ENCODE data around the gene WNK1. TPM values are rescaled to one million over a fixed set of nuclear protein-coding genes. Genes with fewer than 3 reads are reported as not detected.

WNK1 gene
- total RNA-seq, 1 donor from 2014 or later, result 57.6 TPM

DNA sequence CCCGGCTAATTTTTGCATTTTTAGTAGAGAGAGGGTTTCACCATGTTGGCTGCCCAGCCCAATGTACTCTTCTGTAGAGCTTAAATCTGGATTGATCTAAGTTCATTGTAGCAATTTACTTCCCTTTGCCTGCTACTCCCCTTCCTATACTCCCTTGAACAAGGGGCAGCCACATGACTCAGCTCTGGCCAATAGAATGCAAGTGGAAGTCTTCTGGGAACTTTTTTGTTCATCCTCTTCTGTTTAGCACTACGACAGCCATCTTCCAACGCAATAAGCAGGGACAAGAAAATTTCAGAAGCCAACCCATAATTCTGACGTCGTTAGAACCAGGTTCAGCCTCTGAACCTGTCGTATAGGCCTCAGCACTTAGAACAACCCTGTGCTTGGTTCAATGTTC is 203.6 kb downstream of the WNK1 start:
- TF ChIP-seq, protein P1, sequence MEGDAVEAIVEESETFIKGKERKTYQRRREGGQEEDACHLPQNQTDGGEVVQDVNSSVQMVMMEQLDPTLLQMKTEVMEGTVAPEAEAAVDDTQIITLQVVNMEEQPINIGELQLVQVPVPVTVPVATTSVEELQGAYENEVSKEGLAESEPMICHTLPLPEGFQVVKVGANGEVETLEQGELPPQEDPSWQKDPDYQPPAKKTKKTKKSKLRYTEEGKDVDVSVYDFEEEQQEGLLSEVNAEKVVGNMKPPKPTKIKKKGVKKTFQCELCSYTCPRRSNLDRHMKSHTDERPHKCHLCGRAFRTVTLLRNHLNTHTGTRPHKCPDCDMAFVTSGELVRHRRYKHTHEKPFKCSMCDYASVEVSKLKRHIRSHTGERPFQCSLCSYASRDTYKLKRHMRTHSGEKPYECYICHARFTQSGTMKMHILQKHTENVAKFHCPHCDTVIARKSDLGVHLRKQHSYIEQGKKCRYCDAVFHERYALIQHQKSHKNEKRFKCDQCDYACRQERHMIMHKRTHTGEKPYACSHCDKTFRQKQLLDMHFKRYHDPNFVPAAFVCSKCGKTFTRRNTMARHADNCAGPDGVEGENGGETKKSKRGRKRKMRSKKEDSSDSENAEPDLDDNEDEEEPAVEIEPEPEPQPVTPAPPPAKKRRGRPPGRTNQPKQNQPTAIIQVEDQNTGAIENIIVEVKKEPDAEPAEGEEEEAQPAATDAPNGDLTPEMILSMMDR (IDR thresholded peaks at IDR 0.05; ENCODE audit: insufficient read depth, low read length, poor library complexity, severe bottlenecking), result no peak
- DNase-seq (ENCODE audit: low read depth), result no peak
- Histone ChIP-seq H3K27me3 (ENCODE audit: control insufficient read depth, insufficient read depth, low read length) (no peaks in the 10 kb centered on the region), H3K4me3 (ENCODE audit: low read depth, low read length) (no peak overlapping the region), H3K36me3 (ENCODE audit: control insufficient read depth, insufficient read depth, low read length) (no peaks in the 10 kb centered on the region)

GRCh38 chr12:958588-959123 is 206.3 kb downstream of the WNK1 start:
- Histone ChIP-seq H3K36me3 (ENCODE audit: control insufficient read depth, insufficient read depth, low read length) (no peaks in the 10 kb centered on the region), H3K4me3 (ENCODE audit: low read depth, low read length) (no peak overlapping the region), H3K27me3 (ENCODE audit: control insufficient read depth, insufficient read depth, low read length) (no peaks in the 10 kb centered on the region)
- no peak for DNase-seq (ENCODE audit: low read depth)
- TF ChIP-seq, protein P1 (IDR thresholded peaks at IDR 0.05; ENCODE audit: insufficient read depth, low read length, poor library complexity, severe bottlenecking), result no peak

Other genes with a start within 250 kb of the WNK1 start
- gene NINJ2, start 89.1 kb upstream of the WNK1 start, total RNA-seq, result not detected in 2 replicates
- 7.1 and 17.5 TPM in 2 replicates for gene RAD52, start 197.1 kb downstream of the WNK1 start, total RNA-seq
- gene ERC1, start 238.6 kb downstream of the WNK1 start, total RNA-seq, result 16.4 and 19.7 TPM in 2 replicates

Data from kidney epithelial cell (primary cell).